Hepatocyte (in vitro differentiated cells): ENCODE measurements around the gene EFNB1. TPM values are rescaled to one million over a fixed set of nuclear protein-coding genes. Genes with fewer than 3 reads are reported as not detected.

ENCODE experiments used
- DNase-seq: peaks from one replicate; pipeline ENCODE4 v3.0.0-alpha.2; 2016; ENCODE audit warnings: low spot score
- H2AFZ ChIP-seq: fragments of 200-600 bp; sonication (generic); 2 replicates; pipeline ENCODE4 v1.6.0; 2016; ENCODE audit warnings: antibody characterized with exemption, mild to moderate bottlenecking
- H3K27ac ChIP-seq: fragments of 200-600 bp; sonication (generic); 2 replicates; pipeline ENCODE4 v1.5.1; 2016; ENCODE audit warnings: mild to moderate bottlenecking
- H3K27me3 ChIP-seq: fragments of 200-600 bp; sonication (generic); 2 replicates; pipeline ENCODE4 v1.6.1; 2016
- H3K36me3 ChIP-seq: fragments of 200-600 bp; sonication (generic); replicated peaks from 2 replicates; pipeline ENCODE4 v1.5.1; 2016; ENCODE audit warnings: low read depth; ENCODE audit not compliant: insufficient read depth
- H3K4me1 ChIP-seq: fragments of 200-600 bp; sonication (generic); 2 replicates; pipeline ENCODE4 v1.5.1; 2016; ENCODE audit warnings: mild to moderate bottlenecking, moderate library complexity; ENCODE audit not compliant: insufficient read depth
- H3K4me2 ChIP-seq: fragments of 200-600 bp; sonication (generic); 2 replicates; pipeline ENCODE4 v1.6.0; 2016
- H3K4me3 ChIP-seq: fragments of 200-600 bp; sonication (generic); 2 replicates; pipeline ENCODE4 v1.5.1; 2016; ENCODE audit warnings: mild to moderate bottlenecking
- H3K79me2 ChIP-seq: fragments of 200-600 bp; sonication (generic); 2 replicates; pipeline ENCODE4 v1.6.0; 2017; ENCODE audit warnings: mild to moderate bottlenecking
- H3K9me2 ChIP-seq: fragments of 200-600 bp; sonication (generic); replicated peaks from 2 replicates; pipeline ENCODE4 v1.6.0; 2017; ENCODE audit warnings: mild to moderate bottlenecking; ENCODE audit not compliant: insufficient read depth
- H3K9me3 ChIP-seq: fragments of 200-600 bp; sonication (generic); 2 replicates; pipeline ENCODE4 v1.5.1; 2016; ENCODE audit warnings: low read depth, mild to moderate bottlenecking
- H4K20me1 ChIP-seq: fragments of 200-600 bp; sonication (generic); 2 replicates; pipeline ENCODE4 v1.6.0; 2016; ENCODE audit warnings: mild to moderate bottlenecking; ENCODE audit not compliant: insufficient read depth, poor library complexity, severe bottlenecking
- EZH2 ChIP-seq: fragments of 200-600 bp; sonication (generic); IDR thresholded peaks from 2 replicates; pipeline ENCODE4 v1.6.1; 2016; ENCODE audit warnings: antibody characterized with exemption, mild to moderate bottlenecking, borderline replicate concordance
- EZH2phosphoT487 ChIP-seq: fragments of 200-600 bp; sonication (generic); IDR thresholded peaks from one replicate; pipeline ENCODE4 v1.6.1; 2018; ENCODE audit warnings: antibody characterized with exemption, mild to moderate bottlenecking, low read depth, moderate library complexity; ENCODE audit not compliant: unreplicated experiment, severe bottlenecking
- WGBS: methylation state at CpG from one replicate; pipeline ENCODE4 v1.1.6; 2016; ENCODE audit warnings: low lambda C conversion rate; ENCODE audit errors: missing lambda C conversion rate; 5-methylcytosine and 5-hydroxymethylcytosine counted together
- polyA plus RNA-seq: library from polyadenylated mRNA; unstranded; fragments of >200 nt; fragmentation: Nextera tagmentation; extraction: Ambion mirVana; gene quantifications from 2 replicates; pipeline ENCODE4 v1.2.1, GENCODE V29; 2016
- total RNA-seq: library from RNA; depleted of rRNA; stranded (reverse); fragments of >200 nt; gene quantifications from 2 replicates; pipeline ENCODE4 v1.2.3, GENCODE V29; 2014
- TF ChIP-seq, protein P1 (sequence below): fragments of 200-600 bp; sonication (generic); IDR thresholded peaks from 2 replicates; pipeline ENCODE4 v1.5.1; 2016; ENCODE audit warnings: antibody characterized with exemption, mild to moderate bottlenecking; ENCODE audit not compliant: poor library complexity

The EFNB1 gene
- total and polyA plus RNA-seq, 2 experiments from 2014 or later, result 35.1 to 46.4 TPM

DNA sequence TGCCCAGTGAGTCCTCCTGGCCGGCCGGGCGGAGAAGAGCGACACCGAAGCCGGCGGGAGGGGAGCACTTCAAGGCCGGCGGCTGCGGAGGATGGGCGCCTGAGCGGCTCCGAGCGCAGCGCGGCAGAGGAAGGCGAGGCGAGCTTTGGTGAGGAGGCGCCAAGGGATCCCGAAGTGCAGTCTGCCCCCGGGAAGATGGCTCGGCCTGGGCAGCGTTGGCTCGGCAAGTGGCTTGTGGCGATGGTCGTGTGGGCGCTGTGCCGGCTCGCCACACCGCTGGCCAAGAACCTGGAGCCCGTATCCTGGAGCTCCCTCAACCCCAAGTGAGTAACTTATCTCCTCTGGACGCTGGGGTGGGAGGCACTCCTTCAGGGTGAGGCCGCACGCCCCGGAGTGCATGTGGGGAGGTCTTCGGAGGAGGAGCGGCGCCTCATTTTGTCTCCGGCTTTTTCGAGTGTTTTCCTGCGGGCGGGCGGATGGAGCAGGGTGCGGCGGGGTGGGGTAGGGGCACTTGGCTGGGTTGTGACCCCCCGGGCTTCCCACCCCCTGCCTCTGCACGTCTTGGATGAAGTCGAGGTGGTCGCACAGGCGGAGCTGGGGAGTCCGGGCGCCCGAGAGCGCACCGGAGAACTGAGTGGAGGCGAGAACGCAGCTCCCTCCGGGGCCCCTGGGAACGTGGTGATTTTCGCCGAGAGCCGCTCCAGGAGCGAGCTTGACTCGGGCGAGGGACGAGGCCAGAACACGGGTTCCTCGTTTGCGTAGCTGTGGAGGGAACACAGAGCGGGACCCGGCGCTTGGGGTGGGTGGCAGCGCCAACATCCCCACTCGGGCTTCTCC, 979 bp downstream of the EFNB1 start:
- no peaks in the 10 kb centered on the region for H3K27me3 ChIP-seq
- H3K4me3 ChIP-seq, result peak overlapping the region; percentile 75
- no peaks in the 10 kb centered on the region for H3K4me1 ChIP-seq
- H3K4me2 ChIP-seq, result peak overlapping the region; percentile 75
- DNase-seq, result peak; percentile 60
- H3K27ac ChIP-seq, result peak overlapping the region; percentile 76
- no peak overlapping the region for H2AFZ ChIP-seq
- H3K9me3 ChIP-seq, result no peaks in the 10 kb centered on the region
- peaks cover 37% of the 10 kb centered on the region for H4K20me1 ChIP-seq
- TF ChIP-seq EZH2phosphoT487 (no peak), EZH2 (no peak)
- TF ChIP-seq, protein P1, sequence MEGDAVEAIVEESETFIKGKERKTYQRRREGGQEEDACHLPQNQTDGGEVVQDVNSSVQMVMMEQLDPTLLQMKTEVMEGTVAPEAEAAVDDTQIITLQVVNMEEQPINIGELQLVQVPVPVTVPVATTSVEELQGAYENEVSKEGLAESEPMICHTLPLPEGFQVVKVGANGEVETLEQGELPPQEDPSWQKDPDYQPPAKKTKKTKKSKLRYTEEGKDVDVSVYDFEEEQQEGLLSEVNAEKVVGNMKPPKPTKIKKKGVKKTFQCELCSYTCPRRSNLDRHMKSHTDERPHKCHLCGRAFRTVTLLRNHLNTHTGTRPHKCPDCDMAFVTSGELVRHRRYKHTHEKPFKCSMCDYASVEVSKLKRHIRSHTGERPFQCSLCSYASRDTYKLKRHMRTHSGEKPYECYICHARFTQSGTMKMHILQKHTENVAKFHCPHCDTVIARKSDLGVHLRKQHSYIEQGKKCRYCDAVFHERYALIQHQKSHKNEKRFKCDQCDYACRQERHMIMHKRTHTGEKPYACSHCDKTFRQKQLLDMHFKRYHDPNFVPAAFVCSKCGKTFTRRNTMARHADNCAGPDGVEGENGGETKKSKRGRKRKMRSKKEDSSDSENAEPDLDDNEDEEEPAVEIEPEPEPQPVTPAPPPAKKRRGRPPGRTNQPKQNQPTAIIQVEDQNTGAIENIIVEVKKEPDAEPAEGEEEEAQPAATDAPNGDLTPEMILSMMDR, result no peak
- no peaks in the 10 kb centered on the region for H3K36me3 ChIP-seq
- H3K79me2 ChIP-seq, result peaks cover 58% of the 10 kb centered on the region
- H3K9me2 ChIP-seq, result no peaks in the 10 kb centered on the region
- 45% methylated on average over 47 of the region's 74 CpGs for WGBS

DNA sequence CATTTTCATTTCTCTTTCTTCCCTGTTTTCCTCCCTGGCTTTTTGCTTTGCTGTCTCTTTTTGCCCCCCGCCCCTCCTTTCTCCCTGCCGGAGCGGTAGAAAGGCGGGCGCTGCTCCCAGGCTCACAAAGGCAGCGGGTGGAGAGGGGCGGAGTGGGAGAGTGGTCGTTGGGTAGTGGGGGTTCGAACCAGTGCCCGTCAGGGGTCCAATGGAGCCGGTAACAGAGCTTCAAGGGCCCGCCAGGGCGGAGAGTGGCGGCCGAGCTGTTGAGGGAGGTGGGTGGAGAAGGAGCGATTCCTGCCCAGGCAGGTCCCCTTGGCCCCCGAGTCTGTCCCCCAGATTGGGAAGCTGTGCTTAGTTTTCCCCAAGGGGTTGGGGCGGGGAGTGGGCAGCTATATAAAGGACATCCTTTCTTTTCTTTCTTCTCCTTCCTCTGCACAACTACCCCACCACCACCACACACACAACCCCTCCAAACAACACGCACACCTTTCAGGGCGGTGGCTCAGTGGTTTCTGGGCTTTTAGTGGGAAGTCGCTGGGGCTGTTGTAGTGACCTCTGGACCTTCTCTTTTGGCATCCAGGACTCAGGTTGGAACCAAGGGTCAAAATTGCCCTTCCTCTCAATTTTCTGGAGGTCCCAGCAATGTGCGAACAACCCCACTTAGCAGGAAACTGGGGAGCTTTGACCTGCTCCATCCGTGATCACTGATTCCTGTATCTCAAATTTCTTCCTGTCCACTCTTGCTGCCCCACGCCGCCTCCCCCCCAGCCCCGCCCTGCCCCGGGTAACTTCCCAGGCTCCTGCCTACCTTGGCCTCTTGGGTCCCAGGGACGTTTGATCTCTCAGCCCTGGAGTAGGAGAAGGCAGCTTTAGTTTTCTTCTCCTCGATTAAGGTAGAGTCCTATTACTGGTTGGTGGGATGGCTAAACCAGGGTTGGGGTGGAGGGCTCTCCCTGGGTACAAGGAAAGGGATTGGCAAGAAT, 1.9 kb downstream of the EFNB1 start:
- Histone ChIP-seq H3K9me3 (no peaks in the 10 kb centered on the region), H3K4me3 (peak overlapping the region; percentile 75), H3K79me2 (peaks cover 67% of the 10 kb centered on the region), H4K20me1 (peaks cover 42% of the 10 kb centered on the region), H3K9me2 (no peaks in the 10 kb centered on the region), H3K27ac (peak overlapping the region; percentile 76), H3K4me2 (peak overlapping the region; percentile 75), H3K27me3 (no peaks in the 10 kb centered on the region), H3K36me3 (no peaks in the 10 kb centered on the region), H2AFZ (no peak overlapping the region), H3K4me1 (no peaks in the 10 kb centered on the region)
- 45% methylated on average over 26 of the region's 29 CpGs for WGBS
- TF ChIP-seq EZH2, result no peak
- TF ChIP-seq, protein P1, result no peak
- no peak for TF ChIP-seq EZH2phosphoT487
- DNase-seq, result peak; percentile 8

GRCh38 chrX:68831405-68832100, 2.7 kb downstream of the EFNB1 start:
- Histone ChIP-seq H3K79me2 (peaks cover 73% of the 10 kb centered on the region), H3K4me2 (peak overlapping the region; percentile 75), H3K27ac (no peak overlapping the region), H3K4me3 (peak overlapping the region; percentile 75), H3K9me2 (no peaks in the 10 kb centered on the region), H3K27me3 (no peaks in the 10 kb centered on the region), H3K4me1 (no peaks in the 10 kb centered on the region), H3K36me3 (no peaks in the 10 kb centered on the region), H2AFZ (no peak overlapping the region), H4K20me1 (peaks cover 46% of the 10 kb centered on the region), H3K9me3 (no peaks in the 10 kb centered on the region)
- DNase-seq, result no peak
- WGBS, result 46% methylated on average over 7 of the region's 7 CpGs
- TF ChIP-seq, protein P1, result no peak
- TF ChIP-seq EZH2phosphoT487, result no peak
- TF ChIP-seq EZH2, result no peak
